ENCODE results near the gene MST1R.
A peak's percentile ranks its signal among the peaks of the same experiment; 100 is the strongest.

DNA sequence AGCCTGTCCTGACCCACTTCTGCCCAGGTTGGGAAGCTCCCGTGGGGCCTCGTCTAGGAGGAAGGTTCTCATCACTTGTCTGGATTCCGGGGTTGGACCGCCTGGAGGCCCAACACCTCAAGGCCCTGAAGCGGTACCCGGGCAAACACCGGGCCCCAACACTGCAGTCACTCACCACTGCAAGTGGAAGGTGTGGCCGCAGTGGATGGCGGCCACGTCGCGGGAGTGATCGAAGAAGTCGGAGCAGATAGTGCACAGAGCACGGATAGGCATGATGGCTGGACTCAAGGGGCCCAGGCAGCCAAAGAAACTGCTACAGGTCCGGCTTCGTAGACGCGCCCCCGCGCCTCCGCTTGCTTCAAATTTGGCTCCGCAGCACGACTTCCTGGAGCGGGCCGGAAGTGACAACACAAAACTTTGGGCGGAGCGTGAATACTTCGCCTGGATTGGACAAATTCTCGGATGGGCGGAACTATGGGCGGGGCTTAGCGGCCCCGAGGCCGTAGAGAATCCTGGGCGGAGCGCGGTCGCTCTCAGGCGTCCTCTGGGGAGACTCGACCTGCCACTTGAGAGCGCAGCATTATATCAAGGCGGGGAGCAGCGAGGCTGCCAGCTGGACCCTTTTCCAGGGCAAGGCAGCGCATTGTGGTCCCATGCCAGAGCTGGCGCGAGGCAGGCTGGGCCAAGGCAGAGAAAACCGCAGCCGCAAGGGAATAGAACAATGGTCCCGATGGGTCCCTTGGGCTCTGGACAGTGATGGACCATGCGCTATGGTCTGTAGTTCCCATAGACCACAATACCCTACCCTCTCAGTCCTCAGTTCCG, 47.3 kb downstream of the MST1R start, which contains the start of gene TRAIP:
- TF ChIP-seq, protein P1, sequence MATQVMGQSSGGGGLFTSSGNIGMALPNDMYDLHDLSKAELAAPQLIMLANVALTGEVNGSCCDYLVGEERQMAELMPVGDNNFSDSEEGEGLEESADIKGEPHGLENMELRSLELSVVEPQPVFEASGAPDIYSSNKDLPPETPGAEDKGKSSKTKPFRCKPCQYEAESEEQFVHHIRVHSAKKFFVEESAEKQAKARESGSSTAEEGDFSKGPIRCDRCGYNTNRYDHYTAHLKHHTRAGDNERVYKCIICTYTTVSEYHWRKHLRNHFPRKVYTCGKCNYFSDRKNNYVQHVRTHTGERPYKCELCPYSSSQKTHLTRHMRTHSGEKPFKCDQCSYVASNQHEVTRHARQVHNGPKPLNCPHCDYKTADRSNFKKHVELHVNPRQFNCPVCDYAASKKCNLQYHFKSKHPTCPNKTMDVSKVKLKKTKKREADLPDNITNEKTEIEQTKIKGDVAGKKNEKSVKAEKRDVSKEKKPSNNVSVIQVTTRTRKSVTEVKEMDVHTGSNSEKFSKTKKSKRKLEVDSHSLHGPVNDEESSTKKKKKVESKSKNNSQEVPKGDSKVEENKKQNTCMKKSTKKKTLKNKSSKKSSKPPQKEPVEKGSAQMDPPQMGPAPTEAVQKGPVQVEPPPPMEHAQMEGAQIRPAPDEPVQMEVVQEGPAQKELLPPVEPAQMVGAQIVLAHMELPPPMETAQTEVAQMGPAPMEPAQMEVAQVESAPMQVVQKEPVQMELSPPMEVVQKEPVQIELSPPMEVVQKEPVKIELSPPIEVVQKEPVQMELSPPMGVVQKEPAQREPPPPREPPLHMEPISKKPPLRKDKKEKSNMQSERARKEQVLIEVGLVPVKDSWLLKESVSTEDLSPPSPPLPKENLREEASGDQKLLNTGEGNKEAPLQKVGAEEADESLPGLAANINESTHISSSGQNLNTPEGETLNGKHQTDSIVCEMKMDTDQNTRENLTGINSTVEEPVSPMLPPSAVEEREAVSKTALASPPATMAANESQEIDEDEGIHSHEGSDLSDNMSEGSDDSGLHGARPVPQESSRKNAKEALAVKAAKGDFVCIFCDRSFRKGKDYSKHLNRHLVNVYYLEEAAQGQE (IDR thresholded peaks at IDR 0.05): no peak
- TF ChIP-seq, protein P2, sequence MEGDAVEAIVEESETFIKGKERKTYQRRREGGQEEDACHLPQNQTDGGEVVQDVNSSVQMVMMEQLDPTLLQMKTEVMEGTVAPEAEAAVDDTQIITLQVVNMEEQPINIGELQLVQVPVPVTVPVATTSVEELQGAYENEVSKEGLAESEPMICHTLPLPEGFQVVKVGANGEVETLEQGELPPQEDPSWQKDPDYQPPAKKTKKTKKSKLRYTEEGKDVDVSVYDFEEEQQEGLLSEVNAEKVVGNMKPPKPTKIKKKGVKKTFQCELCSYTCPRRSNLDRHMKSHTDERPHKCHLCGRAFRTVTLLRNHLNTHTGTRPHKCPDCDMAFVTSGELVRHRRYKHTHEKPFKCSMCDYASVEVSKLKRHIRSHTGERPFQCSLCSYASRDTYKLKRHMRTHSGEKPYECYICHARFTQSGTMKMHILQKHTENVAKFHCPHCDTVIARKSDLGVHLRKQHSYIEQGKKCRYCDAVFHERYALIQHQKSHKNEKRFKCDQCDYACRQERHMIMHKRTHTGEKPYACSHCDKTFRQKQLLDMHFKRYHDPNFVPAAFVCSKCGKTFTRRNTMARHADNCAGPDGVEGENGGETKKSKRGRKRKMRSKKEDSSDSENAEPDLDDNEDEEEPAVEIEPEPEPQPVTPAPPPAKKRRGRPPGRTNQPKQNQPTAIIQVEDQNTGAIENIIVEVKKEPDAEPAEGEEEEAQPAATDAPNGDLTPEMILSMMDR (IDR thresholded peaks at IDR 0.05): no peak
- no peak for TF ChIP-seq MYC (IDR thresholded peaks at IDR 0.05; ENCODE audit: borderline replicate concordance, low read length)
- TF ChIP-seq, protein P3, sequence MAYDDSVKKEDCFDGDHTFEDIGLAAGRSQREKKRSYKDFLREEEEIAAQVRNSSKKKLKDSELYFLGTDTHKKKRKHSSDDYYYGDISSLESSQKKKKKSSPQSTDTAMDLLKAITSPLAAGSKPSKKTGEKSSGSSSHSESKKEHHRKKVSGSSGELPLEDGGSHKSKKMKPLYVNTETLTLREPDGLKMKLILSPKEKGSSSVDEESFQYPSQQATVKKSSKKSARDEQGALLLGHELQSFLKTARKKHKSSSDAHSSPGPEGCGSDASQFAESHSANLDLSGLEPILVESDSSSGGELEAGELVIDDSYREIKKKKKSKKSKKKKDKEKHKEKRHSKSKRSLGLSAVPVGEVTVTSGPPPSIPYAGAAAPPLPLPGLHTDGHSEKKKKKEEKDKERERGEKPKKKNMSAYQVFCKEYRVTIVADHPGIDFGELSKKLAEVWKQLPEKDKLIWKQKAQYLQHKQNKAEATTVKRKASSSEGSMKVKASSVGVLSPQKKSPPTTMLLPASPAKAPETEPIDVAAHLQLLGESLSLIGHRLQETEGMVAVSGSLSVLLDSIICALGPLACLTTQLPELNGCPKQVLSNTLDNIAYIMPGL (CRISPR knock-in tag; IDR thresholded peaks at IDR 0.05; ENCODE audit: borderline replicate concordance): no peak
- peak; percentile 89 for TF ChIP-seq HDAC2 (IDR thresholded peaks at IDR 0.05)
- no peak for TF ChIP-seq KDM1A (IDR thresholded peaks at IDR 0.05; ENCODE audit: low read depth)
- peak; percentile 62 for TF ChIP-seq POLR2A (IDR thresholded peaks at IDR 0.05; ENCODE audit: low read length)
- no peak for TF ChIP-seq NFE2L2 (conservative IDR thresholded peaks at IDR 0.05; ENCODE audit: low read length)
- TF ChIP-seq, protein P4, sequence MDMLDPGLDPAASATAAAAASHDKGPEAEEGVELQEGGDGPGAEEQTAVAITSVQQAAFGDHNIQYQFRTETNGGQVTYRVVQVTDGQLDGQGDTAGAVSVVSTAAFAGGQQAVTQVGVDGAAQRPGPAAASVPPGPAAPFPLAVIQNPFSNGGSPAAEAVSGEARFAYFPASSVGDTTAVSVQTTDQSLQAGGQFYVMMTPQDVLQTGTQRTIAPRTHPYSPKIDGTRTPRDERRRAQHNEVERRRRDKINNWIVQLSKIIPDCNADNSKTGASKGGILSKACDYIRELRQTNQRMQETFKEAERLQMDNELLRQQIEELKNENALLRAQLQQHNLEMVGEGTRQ (IDR thresholded peaks at IDR 0.05): no peak
- TF ChIP-seq SMC3 (IDR thresholded peaks at IDR 0.05): no peak
